DMS114 treated with DMSO at 0.1 percent for 48 hours (cell line): ENCODE results near the gene TMEM219.
"Not testable (repeated sequence)": the region's sequence is repeated elsewhere in the genome, so short reads cannot be mapped to it uniquely, and the experiment has no call there.

Experiments
- DNase-seq: peaks from one replicate; lab custom pipeline; 2025; ENCODE audit not compliant: unreplicated experiment; lab: John Stamatoyannopoulos, UW

The TMEM219 gene

DNA sequence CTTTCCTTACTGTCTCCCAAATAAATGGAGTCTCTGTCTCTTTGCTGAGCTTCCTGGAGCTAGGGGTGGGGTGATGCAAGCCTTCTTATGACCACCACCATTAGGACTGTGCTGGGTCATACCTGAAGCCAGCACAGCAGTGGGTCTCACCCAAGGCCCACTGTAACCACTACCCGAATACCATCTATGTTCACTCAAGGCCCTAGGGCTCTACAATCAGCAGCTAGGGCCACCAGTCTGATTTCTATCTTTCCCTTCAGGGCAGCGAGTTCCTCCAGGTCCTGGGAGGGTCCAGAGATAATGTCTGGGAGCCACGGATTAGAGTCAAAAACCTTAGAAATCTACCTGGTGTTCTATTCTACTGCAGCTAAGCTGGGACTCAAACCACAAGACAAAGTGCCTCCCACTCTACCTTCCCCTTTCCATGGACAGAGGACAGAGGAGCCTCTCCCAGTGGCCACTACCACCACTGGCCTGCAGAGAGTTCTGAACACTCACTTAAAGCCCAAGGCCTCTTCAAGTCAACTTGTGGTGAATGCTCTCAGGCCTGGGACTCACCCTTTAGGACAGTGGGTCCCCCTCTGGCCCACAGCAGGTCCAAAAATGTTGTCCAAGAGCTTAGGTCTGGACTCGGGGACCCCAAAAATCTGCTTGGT is 10.9 kb upstream of the TMEM219 start:
- no peak for DNase-seq

DNA sequence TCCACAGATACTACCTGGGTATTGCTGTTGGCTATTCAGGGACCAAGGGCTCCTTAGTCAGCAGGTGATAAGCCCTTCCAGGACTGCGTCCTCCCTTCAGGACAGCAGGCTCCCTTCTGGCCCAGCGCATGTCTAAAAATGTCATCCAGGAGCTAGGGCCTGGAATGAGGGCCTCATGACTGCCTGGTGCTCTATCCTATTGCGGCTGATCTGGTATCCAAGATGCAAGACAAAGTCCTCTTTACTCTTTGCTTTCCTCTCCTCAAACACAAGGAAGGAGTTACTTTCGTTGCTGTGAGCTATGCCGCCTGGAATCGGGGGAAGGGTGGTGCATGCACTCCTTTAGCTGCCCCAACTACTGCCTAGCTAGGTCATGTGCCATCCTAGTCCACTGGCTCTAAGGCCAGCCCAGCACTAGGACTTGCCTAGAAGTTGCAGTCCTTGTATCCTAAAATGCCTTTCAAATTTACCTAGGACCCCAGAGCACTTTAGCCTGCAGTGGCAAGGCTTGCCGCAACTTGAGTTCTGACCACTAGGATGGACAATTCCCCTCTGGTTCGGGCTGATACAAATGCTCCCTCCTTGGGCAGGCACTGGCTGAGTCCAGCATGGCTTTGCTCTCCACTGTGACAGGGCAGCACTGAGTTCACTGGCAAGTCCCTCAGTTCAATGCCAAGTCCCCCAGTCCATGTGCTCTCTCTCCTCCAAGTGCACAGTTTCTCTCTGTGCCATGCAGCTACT is 10.1 kb upstream of the TMEM219 start:
- no peak for DNase-seq

DNA sequence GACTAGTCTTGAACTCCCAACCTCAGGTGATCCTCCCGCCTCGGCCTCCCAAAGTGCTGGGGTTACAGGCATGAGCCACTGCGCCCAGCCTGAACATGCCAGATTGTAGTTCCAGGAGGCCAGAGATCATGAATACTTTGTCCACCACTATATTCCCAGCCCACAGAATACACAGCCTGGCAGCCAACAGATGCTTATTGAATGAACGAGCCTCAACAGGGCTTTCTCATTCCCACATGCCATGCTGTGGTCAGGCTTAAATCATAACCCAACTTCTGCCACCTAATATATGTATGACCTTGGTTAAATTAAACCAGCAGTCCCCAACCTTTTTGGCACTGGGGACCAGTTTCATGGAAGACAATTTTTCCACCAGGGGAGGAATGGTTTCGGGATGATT is 3.1 kb upstream of the TMEM219 start:
- DNase-seq, result no peak

DNA sequence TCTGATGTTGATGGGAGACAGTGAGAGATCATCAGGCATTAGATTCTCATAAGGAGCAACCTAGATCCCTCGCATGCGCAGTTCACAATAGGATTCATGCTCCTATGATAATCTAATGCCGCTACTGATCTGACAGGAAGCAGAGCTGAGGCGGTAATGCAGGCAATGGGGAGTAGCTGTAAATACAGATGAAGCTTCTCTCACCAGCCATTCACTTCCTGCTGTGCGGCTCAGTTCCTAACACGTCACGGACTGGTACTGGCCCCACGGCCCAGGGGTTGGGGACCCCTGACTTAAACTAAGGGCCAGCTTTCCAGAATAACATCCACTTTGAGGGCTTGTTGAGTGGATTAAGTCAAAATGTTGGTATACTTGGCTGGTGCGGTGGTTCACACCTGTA is 2.6 kb upstream of the TMEM219 start:
- no peak for DNase-seq

DNA sequence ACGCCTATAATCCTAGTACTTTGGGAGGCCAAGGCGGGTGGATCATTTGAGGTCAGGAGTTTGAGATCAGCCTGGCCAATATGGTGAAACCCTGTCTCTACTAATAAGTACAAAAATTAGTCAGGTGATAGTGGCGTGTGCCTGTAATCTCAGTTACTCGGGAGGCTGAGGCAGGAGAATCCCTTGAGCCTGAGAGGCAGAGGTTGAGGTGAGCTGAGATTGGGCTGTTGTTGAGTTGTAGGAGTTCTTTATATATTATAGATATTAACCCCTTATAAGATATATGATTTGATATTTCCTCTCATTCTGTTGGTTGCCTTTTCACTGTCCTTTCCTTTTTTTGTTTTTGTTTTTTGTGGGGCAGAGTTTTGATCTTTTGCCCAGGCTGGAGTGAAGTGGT is 2.1 kb upstream of the TMEM219 start:
- not testable (repeated sequence) for DNase-seq

DNA sequence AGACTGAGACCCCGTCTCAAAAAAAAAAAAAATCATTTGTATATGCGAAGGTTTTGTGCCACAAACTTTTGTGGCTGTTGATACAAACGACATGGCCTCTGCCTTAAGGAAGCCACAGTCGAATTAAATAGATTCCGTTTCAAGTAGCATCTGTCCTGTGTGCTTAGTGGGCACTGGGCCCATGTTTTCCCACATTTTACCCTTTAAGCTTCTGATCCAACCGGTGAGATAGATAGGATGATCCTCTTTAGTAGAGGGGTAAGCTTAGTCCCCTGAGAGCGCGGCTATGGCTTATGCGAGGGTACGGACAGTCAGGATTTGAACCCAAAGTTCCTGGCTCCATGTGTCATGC is 776 bp upstream of the TMEM219 start:
- no peak for DNase-seq

DNA sequence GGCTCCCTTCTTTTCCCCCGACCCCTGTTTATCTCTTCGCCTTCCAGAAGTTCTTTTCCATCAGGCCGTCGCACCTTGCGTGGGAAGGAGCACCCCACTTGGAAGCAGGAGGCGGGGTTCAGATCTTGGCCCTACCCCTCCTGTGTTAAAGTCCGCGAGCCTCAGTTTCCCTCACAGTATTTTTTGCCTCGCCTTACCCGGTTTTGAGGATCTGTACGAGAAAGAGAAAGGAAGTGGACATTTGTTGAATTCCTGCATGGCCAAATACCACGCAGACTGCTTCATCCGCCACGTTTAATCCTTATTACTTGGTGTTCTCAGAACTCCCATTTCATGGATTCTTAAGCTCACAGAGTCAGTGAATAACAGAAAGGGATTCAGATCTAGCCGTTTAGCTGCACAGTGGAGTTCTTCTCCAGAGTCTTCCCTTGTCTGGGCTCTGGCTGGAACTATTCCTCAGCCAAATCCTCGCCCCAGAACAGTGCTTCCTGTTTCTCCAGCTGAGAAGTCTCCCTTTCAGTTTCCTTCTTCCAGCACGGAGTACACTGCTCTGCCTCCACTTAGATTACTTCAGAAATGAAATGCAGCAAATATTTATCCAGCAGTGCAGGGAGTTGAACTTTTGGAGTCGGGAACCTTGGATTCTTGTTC is 590 bp downstream of the TMEM219 start:
- no peak for DNase-seq

DNA sequence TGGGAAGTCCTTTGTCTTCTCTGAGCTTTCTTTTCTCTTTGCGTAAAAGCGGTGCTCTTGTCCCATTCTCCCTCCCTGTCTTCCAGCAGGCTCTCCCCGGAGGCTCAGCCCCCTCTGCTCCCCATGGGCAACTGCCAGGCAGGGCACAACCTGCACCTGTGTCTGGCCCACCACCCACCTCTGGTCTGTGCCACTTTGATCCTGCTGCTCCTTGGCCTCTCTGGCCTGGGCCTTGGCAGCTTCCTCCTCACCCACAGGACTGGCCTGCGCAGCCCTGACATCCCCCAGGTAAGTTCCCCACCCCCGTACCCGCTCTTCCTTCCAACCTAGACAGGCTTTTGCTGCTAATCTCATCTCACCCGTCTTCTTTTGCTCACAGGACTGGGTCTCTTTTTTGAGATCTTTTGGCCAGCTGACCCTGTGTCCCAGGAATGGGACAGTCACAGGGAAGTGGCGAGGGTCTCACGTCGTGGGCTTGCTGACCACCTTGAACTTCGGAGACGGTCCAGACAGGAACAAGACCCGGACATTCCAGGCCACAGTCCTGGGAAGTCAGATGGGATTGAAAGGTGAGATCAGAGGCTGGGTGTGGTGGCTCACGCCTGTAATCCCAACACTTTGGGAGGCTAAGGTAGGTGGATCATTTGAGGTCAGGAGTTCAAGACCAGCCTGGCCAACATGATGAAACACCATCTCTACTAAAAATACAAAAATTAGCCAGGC is 1.3 kb downstream of the TMEM219 start:
- no peak for DNase-seq

DNA sequence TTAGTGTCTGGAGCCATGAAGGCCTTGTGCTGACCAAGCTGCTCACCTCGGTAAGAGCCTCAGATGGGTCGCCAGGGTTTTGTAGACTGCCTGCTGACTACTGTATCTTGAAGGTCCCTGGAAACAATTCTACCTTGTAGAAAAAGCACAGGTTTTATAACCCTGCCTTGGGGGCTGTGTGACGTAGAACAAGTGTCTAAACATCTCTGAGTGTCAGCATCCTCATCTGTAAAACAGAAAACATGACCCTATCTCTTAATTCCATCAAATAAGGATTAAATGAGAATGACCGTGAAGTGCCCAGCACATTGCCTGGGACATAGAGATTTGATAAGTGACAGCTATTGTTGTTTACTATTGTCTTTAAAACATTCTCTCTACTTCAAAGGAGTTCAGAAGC is 6.3 kb downstream of the TMEM219 start:
- no peak for DNase-seq

DNA sequence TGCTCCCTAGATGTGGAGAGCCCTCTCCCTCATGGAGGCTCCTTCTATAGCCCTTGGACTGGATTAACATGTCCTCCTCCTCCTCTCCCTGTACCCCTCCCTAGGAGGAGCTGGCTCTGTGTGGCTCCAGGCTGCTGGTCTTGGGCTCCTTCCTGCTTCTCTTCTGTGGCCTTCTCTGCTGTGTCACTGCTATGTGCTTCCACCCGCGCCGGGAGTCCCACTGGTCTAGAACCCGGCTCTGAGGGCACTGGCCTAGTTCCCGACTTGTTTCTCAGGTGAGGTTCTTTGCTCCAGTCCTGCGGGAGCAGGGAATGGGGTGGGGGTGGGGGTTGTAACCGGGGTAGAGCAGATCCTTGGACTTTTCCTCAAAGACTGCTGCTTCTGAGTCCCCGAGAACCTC is 9.4 kb downstream of the TMEM219 start:
- DNase-seq, result no peak

DNA sequence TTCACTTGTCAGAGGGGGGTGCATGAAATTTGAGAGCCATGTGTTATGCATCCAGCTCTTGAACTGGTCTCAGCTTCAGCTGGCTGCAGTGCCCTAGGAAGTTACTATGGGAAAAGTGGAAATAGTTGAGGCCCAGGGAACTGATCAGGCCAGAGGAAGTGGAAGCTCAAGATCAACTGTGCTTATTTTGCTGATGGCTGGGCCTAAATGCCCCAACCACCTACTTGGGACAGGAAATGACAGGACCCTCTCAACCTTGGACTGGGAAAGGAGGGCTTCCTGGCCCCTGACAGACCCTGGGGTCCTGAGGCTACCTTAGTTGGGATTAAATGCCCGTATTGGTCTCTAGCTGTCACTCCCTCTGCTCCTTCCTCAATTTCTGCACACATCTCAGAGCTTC is 10.6 kb downstream of the TMEM219 start:
- DNase-seq, result no peak

DNA sequence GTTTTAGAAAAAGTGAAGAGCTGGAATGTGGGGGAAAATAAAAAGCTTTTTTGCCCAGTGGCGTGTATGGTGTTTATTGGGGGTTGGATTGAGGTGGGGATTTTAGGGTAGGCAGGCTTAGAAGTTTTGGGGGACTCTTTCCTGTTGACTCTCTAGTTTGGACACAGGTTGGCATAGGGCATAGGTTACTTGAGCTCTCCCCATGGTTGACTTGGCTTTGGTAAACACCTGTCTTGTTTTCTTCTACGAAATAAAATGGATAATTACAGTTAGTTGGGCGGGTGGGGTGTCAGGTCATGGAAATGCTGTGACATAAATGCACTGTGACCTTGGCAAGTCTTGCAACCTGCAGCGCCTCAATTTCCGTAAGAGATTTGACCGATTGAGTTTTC is 11.1 kb downstream of the TMEM219 start:
- DNase-seq, result no peak

DNA sequence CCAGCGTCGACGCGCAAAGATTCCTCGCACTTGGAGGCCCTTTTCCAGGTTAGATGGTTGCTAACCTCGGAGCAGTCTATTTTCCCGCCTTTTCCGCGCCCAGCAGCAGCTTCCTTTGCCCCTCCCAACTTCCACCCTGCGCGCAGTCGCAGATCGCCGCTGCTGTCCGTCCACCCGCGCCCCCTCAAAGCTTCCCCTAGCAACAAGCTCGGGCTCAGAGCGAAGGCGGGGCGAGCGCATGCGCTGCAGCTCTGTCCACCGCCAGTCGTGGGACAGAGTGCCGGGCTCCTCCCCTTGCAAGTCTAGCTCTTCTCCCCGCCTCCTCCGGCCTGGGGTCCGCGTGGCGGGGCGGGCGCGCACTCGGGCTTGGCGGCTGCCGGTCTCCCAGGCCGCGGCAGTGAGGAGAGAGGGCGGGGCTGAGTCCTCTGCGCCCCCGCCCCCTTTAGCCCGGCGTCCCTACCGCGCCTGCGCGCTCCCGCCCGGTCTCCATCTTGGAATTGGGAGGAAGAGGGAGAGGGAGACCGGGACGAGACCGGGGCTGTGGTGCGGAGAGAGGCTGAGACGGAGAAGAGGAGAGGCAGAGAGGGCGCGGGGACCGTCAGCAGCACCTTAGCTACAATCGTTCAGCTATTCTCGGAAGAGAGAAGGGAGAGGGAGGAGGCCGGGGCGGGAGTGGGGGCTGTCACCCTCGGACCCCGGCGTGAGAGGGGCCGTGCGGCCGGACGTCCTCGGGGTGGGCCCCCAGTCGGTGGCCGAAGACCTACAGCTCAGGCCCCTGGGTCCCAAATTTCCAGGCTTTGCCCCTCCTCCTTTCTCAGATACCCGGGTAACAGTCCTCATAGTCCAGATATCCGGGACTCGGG is 11.7 kb downstream of the TMEM219 start, which contains the start of gene TAOK2:
Gene TAOK2 (plus strand): TSS at position 485 of the 863 bp plus-strand sequence. CDS start 3,905 bp downstream, outside the sequence.
- DNase-seq, result peak; percentile 97

DNA sequence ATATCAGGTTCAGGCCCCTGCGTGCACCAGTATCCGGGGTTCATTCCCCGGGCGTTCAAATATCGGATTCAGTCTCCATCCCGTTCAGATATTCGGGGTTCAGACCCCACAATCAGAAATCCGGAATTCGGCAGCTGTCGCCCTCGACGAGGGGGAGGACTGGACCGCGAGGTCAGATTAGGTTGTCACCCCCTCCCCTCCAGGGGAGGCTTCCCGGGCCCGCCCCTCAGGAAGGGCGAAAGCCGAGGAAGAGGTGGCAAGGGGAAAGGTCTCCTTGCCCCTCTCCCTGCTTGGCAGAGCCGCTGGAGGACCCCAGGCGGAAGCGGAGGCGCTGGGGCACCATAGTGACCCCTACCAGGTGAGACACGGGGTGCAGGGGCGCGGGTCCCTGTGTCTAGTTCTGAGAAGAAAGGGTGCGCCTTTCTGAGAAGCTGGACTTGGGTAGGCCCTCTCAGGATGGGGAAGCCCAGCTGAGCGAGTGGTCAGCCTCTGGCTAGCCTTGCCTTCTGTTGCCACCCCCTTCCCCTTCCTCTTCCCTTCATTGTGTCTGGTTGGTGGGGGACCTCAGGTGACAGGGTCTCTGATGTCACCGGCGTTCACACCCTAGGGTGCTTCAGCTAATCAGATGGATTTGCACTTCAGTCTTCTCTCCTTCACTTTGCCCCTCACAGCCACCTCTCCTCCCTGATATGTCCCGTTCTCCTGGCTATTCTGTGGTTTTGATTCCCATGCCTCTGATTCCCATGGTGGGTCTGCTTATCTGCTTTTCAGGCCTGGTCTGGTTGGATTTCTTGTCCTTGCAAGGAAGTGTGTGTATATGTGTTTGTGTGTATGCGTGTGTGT is 12.6 kb downstream of the TMEM219 start:
- no peak for DNase-seq

DNA sequence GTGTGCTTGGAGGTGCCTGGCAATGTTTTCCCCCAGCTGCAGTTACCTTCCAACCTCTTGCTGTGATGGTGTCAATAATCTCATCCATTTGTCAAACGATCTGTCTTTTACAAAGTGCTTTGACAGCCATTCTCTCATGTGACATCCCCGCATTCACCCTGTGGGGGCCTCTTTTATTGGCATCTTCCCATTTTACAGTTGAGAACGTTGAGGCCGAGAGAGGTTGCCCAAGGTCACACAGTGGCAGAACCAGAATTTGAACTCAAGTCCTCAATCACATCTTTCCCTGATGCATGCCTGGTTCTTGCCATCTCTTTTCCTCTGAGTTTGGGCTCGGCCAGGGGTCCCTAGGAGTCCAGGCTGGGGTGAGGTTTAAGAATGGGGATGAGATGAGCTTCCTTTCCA is 13.3 kb downstream of the TMEM219 start:
- DNase-seq, result no peak

DNA sequence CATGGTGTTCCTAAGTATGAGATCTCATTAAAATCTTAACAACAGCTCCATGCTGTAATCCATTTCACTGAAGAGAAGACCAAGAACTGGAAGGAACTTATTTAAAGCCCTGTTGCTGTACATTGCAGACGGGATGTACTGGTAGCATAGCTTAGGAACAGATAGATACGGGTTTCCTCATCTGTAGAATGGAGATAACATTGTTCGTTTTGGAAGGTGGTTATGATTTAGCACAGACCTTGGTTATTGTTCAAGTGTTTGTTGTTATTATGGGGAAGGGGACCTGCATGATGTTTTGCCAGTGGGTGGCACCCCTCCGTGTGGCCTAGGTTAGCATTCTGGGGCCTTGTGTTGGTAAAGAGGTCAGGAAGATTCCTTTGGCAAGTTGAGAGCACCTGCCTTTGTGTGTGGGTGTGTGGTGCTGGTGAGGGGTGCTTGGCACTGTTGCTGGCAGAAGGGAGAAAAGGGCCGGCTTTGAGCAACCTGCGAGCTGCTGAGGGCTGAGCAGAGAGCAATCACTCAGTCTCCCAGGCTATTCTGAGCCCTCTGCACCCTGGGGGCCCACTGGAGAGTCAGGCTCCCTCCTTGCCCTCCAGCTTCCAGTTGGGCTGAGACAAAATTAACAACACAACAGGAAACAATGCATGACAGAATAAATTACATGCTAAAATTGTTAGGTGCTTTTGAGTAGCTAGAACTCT is 14.1 kb downstream of the TMEM219 start:
- no peak for DNase-seq

DNA sequence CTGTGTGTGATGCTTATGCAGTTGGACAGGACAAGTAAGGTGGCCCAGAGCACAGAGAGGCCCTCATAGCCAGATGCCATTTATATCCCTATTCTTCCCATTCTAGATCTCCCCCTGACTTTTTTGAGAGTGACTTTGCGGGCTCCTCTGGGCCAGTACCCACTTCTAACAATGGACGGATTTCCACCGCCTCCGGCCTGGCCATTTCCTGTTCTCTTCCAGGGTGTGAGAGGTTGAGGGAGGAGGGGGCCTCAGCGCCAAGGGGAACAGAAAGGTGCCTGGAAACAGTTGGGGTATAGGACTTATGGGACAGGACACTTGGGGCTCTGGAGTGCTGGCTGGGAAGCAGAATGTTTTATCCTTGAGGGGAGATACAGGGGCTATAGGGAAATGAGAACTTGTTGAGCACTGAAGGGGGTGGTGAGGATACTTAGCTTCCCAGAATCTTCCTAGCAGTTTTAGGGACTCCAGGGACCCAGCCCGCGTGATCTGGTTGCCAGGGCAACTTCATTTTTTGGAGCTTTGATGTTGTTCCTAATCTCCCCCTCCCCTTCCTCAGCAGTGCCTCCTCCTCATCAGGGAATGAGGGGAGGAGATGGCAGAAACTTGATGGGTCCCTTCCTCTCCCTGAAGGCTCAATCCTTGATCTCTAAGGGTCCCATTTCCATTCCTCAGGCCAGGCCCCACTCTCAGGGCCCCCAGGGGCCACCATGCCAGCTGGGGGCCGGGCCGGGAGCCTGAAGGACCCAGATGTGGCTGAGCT is 15.4 kb downstream of the TMEM219 start:
- no peak for DNase-seq

DNA sequence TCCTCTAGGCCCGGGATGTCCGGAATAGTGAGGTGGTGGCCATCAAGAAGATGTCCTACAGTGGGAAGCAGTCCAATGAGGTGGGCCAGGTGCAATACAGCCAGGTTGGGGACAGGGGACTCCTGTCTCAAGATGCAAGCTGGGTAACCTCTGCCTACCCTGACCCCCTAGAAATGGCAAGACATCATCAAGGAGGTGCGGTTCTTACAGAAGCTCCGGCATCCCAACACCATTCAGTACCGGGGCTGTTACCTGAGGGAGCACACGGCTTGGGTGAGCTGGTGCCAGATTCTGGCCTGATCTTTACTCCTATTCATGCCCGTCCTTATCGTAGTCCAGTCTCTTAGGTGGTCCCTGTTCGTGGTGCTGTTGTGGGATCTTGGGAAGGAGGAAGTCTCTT is 16.2 kb downstream of the TMEM219 start:
- DNase-seq, result no peak
